AG08395 (cell line): ENCODE results near the gene MYO1A.
"Not testable (repeated sequence)": the region's sequence is repeated elsewhere in the genome, so short reads cannot be mapped to it uniquely, and the experiment has no call there.

Source experiments
- DNase-seq: peaks from one replicate; pipeline ENCODE4 v3.0.0; 2012; ENCODE audit warnings: mixed read lengths, low spot score

The MYO1A gene

GRCh38 chr12:57046947-57047890 is 2.7 kb downstream of the MYO1A start:
- DNase-seq = no peak

GRCh38 chr12:57046086-57046791 is 3.7 kb downstream of the MYO1A start:
- DNase-seq = no peak

- DNase-seq = no peak
Measured at GRCh38 chr12:57044889-57045288, 5.0 kb downstream of the MYO1A start.

- no peak for DNase-seq
Measured at GRCh38 chr12:57044468-57044867, 5.5 kb downstream of the MYO1A start.

- no peak for DNase-seq
Measured at GRCh38 chr12:57042695-57043094, 7.2 kb downstream of the MYO1A start.

- DNase-seq = no peak
Measured at GRCh38 chr12:57040750-57041149, 9.2 kb downstream of the MYO1A start.

GRCh38 chr12:57040211-57040610 is 9.7 kb downstream of the MYO1A start:
- DNase-seq = no peak

- DNase-seq = no peak
Measured at GRCh38 chr12:57039016-57039798, 10.7 kb downstream of the MYO1A start.

- no peak for DNase-seq
Measured at GRCh38 chr12:57037264-57037663, 12.7 kb downstream of the MYO1A start.

GRCh38 chr12:57033431-57033830 is 16.5 kb downstream of the MYO1A start:
- no peak for DNase-seq

GRCh38 chr12:57031789-57032188 is 18.1 kb downstream of the MYO1A start:
- no peak for DNase-seq

- DNase-seq = no peak
Measured at GRCh38 chr12:57031138-57031725, 18.7 kb downstream of the MYO1A start.

GRCh38 chr12:57029457-57029856 is 20.5 kb downstream of the MYO1A start:
- DNase-seq = no peak

GRCh38 chr12:57027805-57028153 is 22.1 kb downstream of the MYO1A start:
- no peak for DNase-seq

GRCh38 chr12:57027011-57027804 is 22.7 kb downstream of the MYO1A start:
- DNase-seq = no peak

GRCh38 chr12:57025196-57025595 is 24.7 kb downstream of the MYO1A start:
- no peak for DNase-seq

- DNase-seq = not testable (repeated sequence)
Measured at GRCh38 chr12:57022324-57022723, 27.6 kb downstream of the MYO1A start.

- no peak for DNase-seq
Measured at GRCh38 chr12:57019983-57020719, 29.8 kb downstream of the MYO1A start.

- no peak for DNase-seq
Measured at GRCh38 chr12:57018906-57019305, 31.0 kb downstream of the MYO1A start.

- DNase-seq = not testable (repeated sequence)
Measured at GRCh38 chr12:57018353-57018752, 31.6 kb downstream of the MYO1A start.

GRCh38 chr12:57016348-57016747 is 33.6 kb downstream of the MYO1A start, which contains the start of gene TAC3:
TSS of gene TAC3 (minus strand) at chr12:57016529. CDS start at chr12:57015797, 732 bp downstream.
- no peak for DNase-seq
